Adrenal gland (tissue), 5 donors: ENCODE results near the gene RBM39.

Source experiments
- CTCF ChIP-seq, 6 experiments: fragments of 450-650 bp in 4 of 6; fragments of 200-600 bp in 2 of 6; sonication (generic) in 1 of 6; IDR thresholded peaks; 1 replicate in 5 of 6; 2 replicates in 1 of 6; pipeline versions ENCODE4 v1.5.1 to v1.8.0; 2016 to 2021; ENCODE audit warnings: antibody characterized with exemption in 6 of 6, mild to moderate bottlenecking in 2 of 6, moderate library complexity in 1 of 6
- POLR2A ChIP-seq, 2 donors: fragments of 450-650 bp; IDR thresholded peaks; one replicate each; pipeline ENCODE4 v1.6.1; 2017; ENCODE audit warnings: antibody characterized with exemption in 2 of 2, mild to moderate bottlenecking in 2 of 2, moderate library complexity in 1 of 2
- donor health status: DM: no; HTN: no; CAD: no.

- TF ChIP-seq CTCF (IDR thresholded peaks at IDR 0.05) (no peak), POLR2A (IDR thresholded peaks at IDR 0.05) (no peak)
These were observed 1.8 kb upstream of the RBM39 start for GRCh38 chr20:35743693-35744491.
